GM12891 (cell line): Measurements from ENCODE around the gene ATF2.

ENCODE experiments used
- POLR2AphosphoS5 ChIP-seq: IDR thresholded peaks from 2 replicates; pipeline ENCODE4 v1.6.1; 2011; ENCODE audit warnings: low read depth, low read length, control low read depth
- SPI1 ChIP-seq: IDR thresholded peaks from 2 replicates; pipeline ENCODE4 v1.6.1; 2011; ENCODE audit warnings: low read depth, low read length, control low read depth

- no peak for TF ChIP-seq POLR2AphosphoS5
- TF ChIP-seq SPI1: no peak
Observed at GRCh38 chr2:175062787-175063585, 105.0 kb downstream of the ATF2 start.
